ENCODE results near the gene OTOR.

Gene OTOR

GRCh38 chr20:16744178-16744807 is 3.9 kb upstream of the OTOR start:
- POLR2A ChIA-PET: no interaction called here
- no peak for DNase-seq (ENCODE audit: extremely low spot score)
- CTCF ChIA-PET: interaction anchor here (2.1 kb wide), 1 partner anchor 13 kb away, joined by 4 read pairs; no protein-coding TSS in a partner anchor
- no peak for TF ChIP-seq CTCF (IDR thresholded peaks at IDR 0.05; ENCODE audit: control extremely low read depth, extremely low read depth, low read depth, missing control alignments)

DNA sequence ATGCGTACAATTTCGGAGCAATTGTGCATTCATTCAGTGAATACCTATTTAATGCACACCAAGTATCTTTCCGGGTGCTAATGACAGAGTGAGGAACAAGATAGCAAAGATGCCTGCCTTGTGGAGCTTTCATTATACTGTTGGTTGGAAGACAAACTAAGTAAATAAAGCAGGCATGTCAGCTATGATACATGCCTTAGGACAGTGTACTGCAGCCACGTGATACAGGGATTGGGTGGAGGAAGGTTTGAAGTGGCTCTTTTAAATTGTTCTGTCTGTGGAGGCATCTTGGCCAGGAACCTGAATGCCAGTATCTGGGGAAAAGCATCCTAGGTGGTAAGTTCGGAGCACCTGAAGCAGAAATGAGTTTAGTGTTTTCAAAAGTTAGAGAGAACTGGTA is 3.0 kb upstream of the OTOR start:
- ChIA-PET POLR2A (no interaction called here), CTCF (interaction anchor here (0.9 to 2.1 kb wide), 3 partner anchors 8 to 903 kb away, joined by 3 to 4 read pairs (median 3); no protein-coding TSS in a partner anchor)
- DNase-seq (ENCODE audit: extremely low spot score): no peak
- TF ChIP-seq CTCF (IDR thresholded peaks at IDR 0.05; ENCODE audit: control extremely low read depth, extremely low read depth, low read depth, missing control alignments): no peak

DNA sequence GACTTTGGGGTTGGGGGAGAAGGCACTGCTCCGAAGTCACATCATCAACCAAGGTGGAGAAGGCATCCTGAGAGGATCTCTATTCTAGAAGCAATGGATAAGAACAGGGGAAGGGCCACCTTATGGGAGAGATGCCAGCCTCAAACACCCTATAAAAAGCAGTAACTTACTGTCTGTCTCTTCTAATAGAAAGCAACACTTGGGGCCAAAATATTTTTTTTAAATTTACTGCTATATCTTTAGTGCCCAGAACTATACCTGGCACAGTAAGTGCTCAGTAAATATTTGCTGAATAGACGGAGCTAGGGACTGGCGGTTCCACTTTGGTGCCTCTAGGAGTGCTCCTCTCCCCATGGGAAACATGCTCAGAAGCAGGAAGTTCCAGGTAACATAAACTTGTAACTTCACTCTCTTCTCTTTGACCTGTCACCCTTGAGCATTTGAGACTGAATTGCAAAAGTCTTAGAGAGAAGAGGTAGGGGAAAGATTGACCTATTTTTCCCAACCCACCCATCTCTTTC is 807 bp upstream of the OTOR start:
- no peak for DNase-seq (ENCODE audit: extremely low spot score)
- POLR2A ChIA-PET: no interaction called here
- TF ChIP-seq CTCF (IDR thresholded peaks at IDR 0.05; ENCODE audit: control extremely low read depth, extremely low read depth, low read depth, missing control alignments): no peak
- CTCF ChIA-PET: no interaction called here

DNA sequence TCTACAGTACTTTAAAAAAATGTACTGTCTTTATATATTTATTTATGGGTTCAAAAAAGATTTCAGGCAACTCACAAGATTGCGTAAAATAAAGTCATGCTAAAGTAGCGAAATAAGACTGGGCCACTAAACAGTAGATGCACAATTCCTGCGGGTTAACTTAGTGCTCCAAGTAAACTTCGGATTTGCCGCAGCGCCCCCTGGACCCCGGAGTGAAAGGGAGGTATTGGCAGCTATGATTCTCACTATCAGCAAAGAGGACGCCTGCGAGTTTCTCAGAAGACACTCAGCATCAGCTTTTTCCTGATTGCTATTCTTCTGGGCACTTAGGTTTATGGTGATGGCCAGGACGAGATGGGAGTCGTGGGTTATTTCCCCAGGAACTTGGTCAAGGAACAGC is 1.4 kb downstream of the OTOR start:
- TF ChIP-seq CTCF (IDR thresholded peaks at IDR 0.05; ENCODE audit: control extremely low read depth, extremely low read depth, low read depth, missing control alignments): no peak
- no peak for DNase-seq (ENCODE audit: extremely low spot score)
- ChIA-PET POLR2A (interaction anchor here (0.6 kb wide), 1 partner anchor 83 kb away, joined by 3 read pairs; no protein-coding TSS in a partner anchor), CTCF (no interaction called here)

DNA sequence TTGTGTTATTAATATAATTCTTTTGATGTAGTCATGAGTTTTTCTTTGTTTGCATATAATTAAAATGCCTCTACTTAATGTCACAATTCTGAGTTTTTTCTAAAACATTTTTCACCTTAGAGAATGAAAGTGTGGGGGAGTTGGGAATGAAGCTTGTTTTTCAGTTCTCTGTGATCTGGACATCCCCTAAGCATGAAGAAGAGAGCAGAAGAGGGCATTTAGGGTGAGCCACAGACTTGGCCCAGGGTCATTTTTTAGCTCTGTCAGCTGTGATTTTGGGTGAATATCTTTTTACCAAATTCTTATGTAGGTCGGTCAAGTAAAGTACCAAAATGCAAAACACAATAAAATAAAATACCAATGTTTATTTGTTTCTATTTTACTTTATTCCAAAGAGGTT is 3.9 kb downstream of the OTOR start:
- ChIA-PET CTCF (interaction anchor here (0.7 to 2.0 kb wide), 4 partner anchors 9 to 49 kb away, joined by 3 to 13 read pairs (median 4); no protein-coding TSS in a partner anchor), POLR2A (no interaction called here)
- TF ChIP-seq CTCF (IDR thresholded peaks at IDR 0.05; ENCODE audit: control extremely low read depth, extremely low read depth, low read depth, missing control alignments): no peak
- peak; percentile 20 for DNase-seq (ENCODE audit: extremely low spot score)

- ChIA-PET CTCF (no interaction called here), POLR2A (no interaction called here)
- TF ChIP-seq CTCF (IDR thresholded peaks at IDR 0.05; ENCODE audit: control extremely low read depth, extremely low read depth, low read depth, missing control alignments): no peak
- no peak for DNase-seq (ENCODE audit: extremely low spot score)
Measured at GRCh38 chr20:16752901-16753300, 4.7 kb downstream of the OTOR start.
